Ishikawa (cell line): ENCODE results near the gene SLC25A13.

ENCODE experiments used
- CEBPB ChIP-seq: IDR thresholded peaks from 2 replicates; pipeline ENCODE4 v1.6.1; 2012
- EP300 ChIP-seq: IDR thresholded peaks from 2 replicates; pipeline ENCODE4 v1.6.1; 2012; ENCODE audit warnings: borderline replicate concordance

GRCh38 chr7:96266580-96266979 is 55.3 kb downstream of the SLC25A13 start:
- TF ChIP-seq EP300: no peak
- no peak for TF ChIP-seq CEBPB
